ENCODE measurements around the gene DDIT3. TPM values are rescaled to one million over a fixed set of nuclear protein-coding genes. Genes with fewer than 3 reads are reported as not detected.
"Not testable (repeated sequence)": the region's sequence is repeated elsewhere in the genome, so short reads cannot be mapped to it uniquely, and the experiment has no call there.

The DDIT3 gene
- total and polyA plus RNA-seq, 7 experiments from 2014 or later: 15.9 to 124 (median 48.8) TPM

- CTCF ChIA-PET: interaction anchor here (1.7 kb wide), 1 partner anchor 36 kb away, joined by 4 read pairs; no protein-coding TSS in a partner anchor
These were observed 6.6 kb downstream of the DDIT3 start for GRCh38 chr12:57513677-57514076.

DNA sequence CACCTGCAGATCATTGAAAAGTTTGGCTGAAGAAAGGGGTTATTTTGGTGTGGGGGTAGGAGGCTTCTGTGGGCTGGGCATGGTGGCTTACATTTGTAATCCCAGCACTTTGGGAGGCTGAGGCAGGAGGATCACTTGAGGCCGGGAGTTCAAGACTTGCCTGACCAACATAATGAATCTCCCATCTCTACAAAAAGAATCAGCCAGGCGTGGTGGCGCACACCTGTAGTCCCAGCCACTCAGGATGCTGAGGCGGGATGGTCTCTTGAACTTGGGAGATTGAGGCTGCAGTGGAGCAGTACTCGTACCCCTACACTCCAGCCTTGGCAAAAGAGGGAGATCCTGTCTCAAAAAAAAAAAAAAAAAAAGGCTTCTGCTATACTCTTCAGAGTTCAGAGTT lies 7.0 kb downstream of the DDIT3 start:
- Mint-ChIP-seq H3K4me1 (peaks cover 9 to 30% (median 11%) of the 10 kb centered on the region in 7 donors), H3K27me3 (no peaks in the 10 kb centered on the region), H3K27ac (peak overlapping the region; percentile 24 to 75 (median 63)), H3K9me3 (no peaks in the 10 kb centered on the region), H3K36me3 (peaks cover 5 to 46% (median 38%) of the 10 kb centered on the region in 5 donors), H3K4me3 (no peak overlapping the region)
- no peak for DNase-seq
- Histone ChIP-seq H3K27ac (ENCODE audit: low read depth, low read length) (no peak overlapping the region), H3K36me3 (ENCODE audit: control insufficient read depth in 2 of 3, insufficient read depth in 3 of 3, low read length in 3 of 3) (peaks cover 24 to 88% (median 27%) of the 10 kb centered on the region in 3 experiments), H3K27me3 (ENCODE audit: control insufficient read depth in 2 of 2, insufficient read depth in 2 of 2, low read length in 2 of 2) (no peaks in the 10 kb centered on the region), H3K4me3 (ENCODE audit: low read length) (no peak overlapping the region), H3K4me1 (ENCODE audit: control insufficient read depth in 2 of 2, insufficient read depth in 2 of 2, low read length in 2 of 2) (peaks cover 0 to 4% of the 10 kb centered on the region in 2 donors), H3K9me3 (ENCODE audit: control insufficient read depth in 2 of 3, low read length in 3 of 3) (no peaks in the 10 kb centered on the region)
- no peak for ATAC-seq
- intact Hi-C loops (cut with micrococcal nuclease): no loop called here
- ChIA-PET POLR2A (interaction anchor here (0.8 to 1.0 kb wide), 2 partner anchors 34 to 36 kb away, joined by 3 to 4 read pairs; partner anchors contain the start of gene ARHGAP9), CTCF (interaction anchor here (1.7 kb wide), 1 partner anchor 36 kb away, joined by 4 read pairs; no protein-coding TSS in a partner anchor)

More at GRCh38 chr12:57513677-57514076, 6.6 kb downstream of the DDIT3 start:
- H3K36me3 ChIP-seq (ENCODE audit: control insufficient read depth in 2 of 3, insufficient read depth in 3 of 3, low read length in 3 of 3): peaks cover 24 to 86% (median 27%) of the 10 kb centered on the region in 3 experiments
- ATAC-seq; DNase-seq; intact Hi-C loops (cut with micrococcal nuclease); H3K27me3 Mint-ChIP-seq; H3K9me3 Mint-ChIP-seq; H3K4me3 Mint-ChIP-seq; H3K27me3 ChIP-seq (ENCODE audit: control insufficient read depth in 2 of 2, insufficient read depth in 2 of 2, low read length in 2 of 2); H3K4me3 ChIP-seq (ENCODE audit: low read length); H3K27ac ChIP-seq (ENCODE audit: low read depth, low read length); H3K9me3 ChIP-seq (ENCODE audit: control insufficient read depth in 2 of 3, low read length in 3 of 3); H3K4me1 ChIP-seq (ENCODE audit: control insufficient read depth in 2 of 2, insufficient read depth in 2 of 2, low read length in 2 of 2): not testable (repeated sequence)
- POLR2A ChIA-PET: interaction anchor here (0.6 to 1.0 kb wide), 4 partner anchors 24 to 177 kb away, joined by 3 to 4 read pairs (median 4); no protein-coding TSS in a partner anchor
- H3K36me3 Mint-ChIP-seq: peaks cover 5 to 48% (median 38%) of the 10 kb centered on the region in 5 donors
- peaks cover 13 to 33% (median 15%) of the 10 kb centered on the region in 7 donors for H3K4me1 Mint-ChIP-seq
- H3K27ac Mint-ChIP-seq: peak overlapping the region in 6 of 9 donors; percentile 19 to 75 (median 64)

- intact Hi-C loops (cut with micrococcal nuclease): no loop called here
- peak overlapping the region in 1 of 10 donors; percentile 47 for H3K4me3 Mint-ChIP-seq
- H3K27ac Mint-ChIP-seq: peak overlapping the region in 7 of 9 donors; percentile 60 to 75 (median 67)
- ATAC-seq: no peak
- H3K36me3 Mint-ChIP-seq: peaks cover 5 to 43% (median 36%) of the 10 kb centered on the region in 5 donors
- Histone ChIP-seq H3K9me3 (ENCODE audit: control insufficient read depth in 2 of 3, low read length in 3 of 3) (no peaks in the 10 kb centered on the region), H3K4me3 (ENCODE audit: low read length) (no peak overlapping the region), H3K36me3 (ENCODE audit: control insufficient read depth in 2 of 3, insufficient read depth in 3 of 3, low read length in 3 of 3) (peaks cover 24 to 84% (median 27%) of the 10 kb centered on the region in 3 experiments), H3K27me3 (ENCODE audit: control insufficient read depth in 2 of 2, insufficient read depth in 2 of 2, low read length in 2 of 2) (no peaks in the 10 kb centered on the region), H3K27ac (ENCODE audit: low read depth, low read length) (no peak overlapping the region), H3K4me1 (ENCODE audit: control insufficient read depth in 2 of 2, insufficient read depth in 2 of 2, low read length in 2 of 2) (no peaks in the 10 kb centered on the region)
- no peak for DNase-seq
- H3K4me1 Mint-ChIP-seq: peaks cover 5 to 25% (median 8%) of the 10 kb centered on the region in 7 donors
- ChIA-PET POLR2A (interaction anchor here (0.6 to 0.8 kb wide), 4 partner anchors 8 to 235 kb away, joined by 3 to 4 read pairs (median 4); partner anchors contain the start of genes ARHGAP9, DDIT3 and MARS1), CTCF (interaction anchor here (1.0 kb wide), 1 partner anchor 53 kb away, joined by 3 read pairs; no protein-coding TSS in a partner anchor)
- no peaks in the 10 kb centered on the region for H3K9me3 Mint-ChIP-seq
- H3K27me3 Mint-ChIP-seq: no peaks in the 10 kb centered on the region
These were observed 7.6 kb downstream of the DDIT3 start for GRCh38 chr12:57512665-57513064.

- Histone ChIP-seq H3K27ac (ENCODE audit: low read depth, low read length) (peak overlapping the region; percentile 6), H3K9me3 (ENCODE audit: control insufficient read depth in 2 of 3, low read length in 3 of 3) (no peaks in the 10 kb centered on the region), H3K4me3 (ENCODE audit: low read length) (no peak overlapping the region), H3K36me3 (ENCODE audit: control insufficient read depth in 2 of 3, insufficient read depth in 3 of 3, low read length in 3 of 3) (peaks cover 24 to 77% (median 27%) of the 10 kb centered on the region in 3 experiments), H3K4me1 (ENCODE audit: control insufficient read depth in 2 of 2, insufficient read depth in 2 of 2, low read length in 2 of 2) (no peaks in the 10 kb centered on the region), H3K27me3 (ENCODE audit: control insufficient read depth in 2 of 2, insufficient read depth in 2 of 2, low read length in 2 of 2) (no peaks in the 10 kb centered on the region)
- ChIA-PET POLR2A (interaction anchor here (0.6 to 0.7 kb wide), 5 partner anchors 9 to 405 kb away, joined by 4 to 5 read pairs (median 4); partner anchors contain the start of genes DDIT3 and MARS1), CTCF (interaction anchor here (1.0 to 1.2 kb wide), 3 partner anchors 35 to 52 kb away, joined by 3 to 4 read pairs (median 3); no protein-coding TSS in a partner anchor)
- peaks cover under 1 to 43% (median 29%) of the 10 kb centered on the region in 5 donors for H3K36me3 Mint-ChIP-seq
- peaks cover 0 to 16% (median under 1%) of the 10 kb centered on the region in 7 donors for H3K4me1 Mint-ChIP-seq
- no peak overlapping the region for H3K4me3 Mint-ChIP-seq
- DNase-seq (no peak), ATAC-seq (no peak)
- no peaks in the 10 kb centered on the region for H3K9me3 Mint-ChIP-seq
- H3K27ac Mint-ChIP-seq: peak overlapping the region; percentile 37 to 83 (median 63)
- no peaks in the 10 kb centered on the region for H3K27me3 Mint-ChIP-seq
- intact Hi-C loops (cut with micrococcal nuclease): no loop called here
These were observed 8.6 kb downstream of the DDIT3 start for GRCh38 chr12:57511588-57512325.

DNA sequence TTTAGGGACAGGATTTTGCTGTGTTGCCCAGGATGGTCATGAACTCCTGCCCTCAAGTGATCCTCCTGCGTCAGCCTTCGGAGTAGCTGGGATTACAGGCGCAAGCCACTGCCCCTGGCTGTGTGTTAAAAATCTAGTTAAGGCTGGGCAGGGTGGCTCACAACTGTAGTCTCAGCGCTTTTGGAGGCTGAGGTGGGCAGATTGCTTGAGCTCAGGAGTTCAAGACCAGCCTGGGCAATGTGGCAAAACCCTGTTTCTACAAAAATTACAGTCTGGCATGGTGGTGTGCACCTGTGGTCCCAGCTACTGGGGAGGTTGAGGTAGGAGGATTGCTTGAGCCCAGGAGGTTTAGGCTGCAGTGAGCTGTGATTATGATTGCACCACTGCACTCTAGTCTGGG lies 9.2 kb downstream of the DDIT3 start:
- Mint-ChIP-seq H3K27ac (peak overlapping the region in 3 of 9 donors; percentile 21 to 68 (median 63)), H3K4me1 (peaks cover 0 to 10% (median 0%) of the 10 kb centered on the region in 7 donors), H3K9me3 (no peaks in the 10 kb centered on the region), H3K27me3 (no peaks in the 10 kb centered on the region), H3K4me3 (no peak overlapping the region), H3K36me3 (peaks cover 0 to 42% (median 26%) of the 10 kb centered on the region in 5 donors)
- Histone ChIP-seq H3K27me3 (ENCODE audit: control insufficient read depth in 2 of 2, insufficient read depth in 2 of 2, low read length in 2 of 2) (no peaks in the 10 kb centered on the region), H3K4me3 (ENCODE audit: low read length) (no peak overlapping the region), H3K4me1 (ENCODE audit: control insufficient read depth in 2 of 2, insufficient read depth in 2 of 2, low read length in 2 of 2) (no peaks in the 10 kb centered on the region), H3K9me3 (ENCODE audit: control insufficient read depth in 2 of 3, low read length in 3 of 3) (no peaks in the 10 kb centered on the region), H3K36me3 (ENCODE audit: control insufficient read depth in 2 of 3, insufficient read depth in 3 of 3, low read length in 3 of 3) (peaks cover 27 to 76% (median 29%) of the 10 kb centered on the region in 3 experiments), H3K27ac (ENCODE audit: low read depth, low read length) (no peak overlapping the region)
- ChIA-PET POLR2A (interaction anchor here (0.7 kb wide), 3 partner anchors 9 to 404 kb away, joined by 3 to 5 read pairs (median 4); partner anchors contain the start of gene DDIT3), CTCF (interaction anchor here (1.2 kb wide), 2 partner anchors 34 to 45 kb away, joined by 3 to 4 read pairs; no protein-coding TSS in a partner anchor)
- DNase-seq: no peak
- intact Hi-C loops (cut with micrococcal nuclease): no loop called here
- no peak for ATAC-seq

DNA sequence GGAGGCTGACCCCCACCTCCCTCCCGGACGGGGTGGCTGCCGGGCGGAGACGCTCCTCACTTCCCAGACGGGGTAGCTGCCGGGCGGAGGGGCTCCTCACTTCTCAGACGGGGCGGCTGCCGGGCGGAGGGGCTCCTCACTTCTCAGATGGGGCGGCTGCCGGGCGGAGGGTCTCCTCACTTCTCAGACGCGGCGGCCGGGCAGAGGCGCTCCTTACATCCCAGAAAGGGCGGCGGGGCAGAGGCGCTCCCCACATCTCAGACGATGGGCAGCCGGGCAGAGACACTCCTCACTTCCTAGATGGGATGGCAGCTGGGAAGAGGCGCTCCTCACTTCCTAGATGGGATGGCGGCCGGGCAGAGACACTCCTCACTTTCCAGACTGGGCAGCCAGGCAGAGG lies 12.5 kb downstream of the DDIT3 start:
- H3K27ac Mint-ChIP-seq; intact Hi-C loops (cut with micrococcal nuclease); H3K4me3 ChIP-seq (ENCODE audit: low read length); H3K4me1 ChIP-seq (ENCODE audit: control insufficient read depth in 2 of 2, insufficient read depth in 2 of 2, low read length in 2 of 2); H3K27me3 Mint-ChIP-seq; H3K9me3 Mint-ChIP-seq; DNase-seq; CTCF ChIA-PET; H3K4me1 Mint-ChIP-seq; POLR2A ChIA-PET; H3K4me3 Mint-ChIP-seq; H3K27me3 ChIP-seq (ENCODE audit: control insufficient read depth in 2 of 2, insufficient read depth in 2 of 2, low read length in 2 of 2); H3K9me3 ChIP-seq (ENCODE audit: control insufficient read depth in 2 of 3, low read length in 3 of 3); ATAC-seq; H3K27ac ChIP-seq (ENCODE audit: low read depth, low read length): not testable (repeated sequence)
- peaks cover 11 to 71% (median 21%) of the 10 kb centered on the region in 3 experiments for H3K36me3 ChIP-seq (ENCODE audit: control insufficient read depth in 2 of 3, insufficient read depth in 3 of 3, low read length in 3 of 3)
- peaks cover 0 to 34% (median 23%) of the 10 kb centered on the region in 5 donors for H3K36me3 Mint-ChIP-seq
